ENCODE results near the gene PRAMEF15. TPM values are rescaled to one million over a fixed set of nuclear protein-coding genes. Genes with fewer than 3 reads are reported as not detected.
"Not testable (repeated sequence)": the region's sequence is repeated elsewhere in the genome, so short reads cannot be mapped to it uniquely, and the experiment has no call there.

PRAMEF15 gene
- total RNA-seq, 1 experiment from 2014 or later, result not detected

DNA sequence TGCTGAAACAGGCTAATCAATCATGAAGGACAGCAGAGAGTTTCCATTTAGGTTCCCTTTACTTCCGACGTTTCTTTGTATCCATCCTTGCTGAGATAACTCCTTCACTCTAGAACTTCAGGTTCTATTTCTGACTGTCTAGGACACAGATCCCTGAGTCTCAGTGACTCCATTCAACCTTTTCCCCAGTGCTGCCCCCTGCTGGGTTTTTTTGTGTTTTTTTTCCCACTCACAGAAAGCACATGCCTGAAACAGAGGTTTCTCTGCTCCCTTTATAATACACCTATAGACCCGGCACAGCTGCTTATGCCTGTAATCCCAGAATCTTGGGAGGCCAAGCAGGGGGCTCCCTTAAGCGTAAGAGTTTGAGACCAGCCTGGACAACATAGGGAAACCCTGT lies 53.2 kb downstream of the PRAMEF15 start:
- not testable (repeated sequence) for H3K79me1 ChIP-seq (ENCODE audit: insufficient read depth, low read depth, low read length, poor library complexity, severe bottlenecking); H4K91ac ChIP-seq (ENCODE audit: insufficient read length, low read depth, low read length); H2BK12ac ChIP-seq (ENCODE audit: insufficient read length, low read depth, low read length); H4K20me1 ChIP-seq (ENCODE audit: control insufficient read depth, insufficient read depth, insufficient read length); H3K4me1 ChIP-seq (ENCODE audit: insufficient read depth, low read length); H3K27me3 ChIP-seq (ENCODE audit: insufficient read depth, low read length); H3T11ph ChIP-seq (ENCODE audit: low read length); H2BK5ac ChIP-seq (ENCODE audit: insufficient read length, low read length); H2BK15ac ChIP-seq (ENCODE audit: low read depth, low read length); H2BK20ac ChIP-seq (ENCODE audit: low read depth, low read length, poor library complexity, severe bottlenecking); H2AK5ac ChIP-seq (ENCODE audit: insufficient read length, low read length); H3K4ac ChIP-seq (ENCODE audit: low read depth, low read length); H3K23ac ChIP-seq (ENCODE audit: insufficient read length, low read depth, low read length); H3K27ac Mint-ChIP-seq; H3K23me2 ChIP-seq (ENCODE audit: insufficient read length, low read depth, low read length, poor library complexity, severe bottlenecking); H3K4me3 Mint-ChIP-seq; H3K27me3 Mint-ChIP-seq (ENCODE audit: low read depth); H3K79me2 ChIP-seq (ENCODE audit: insufficient read depth, low read length); H4K5ac ChIP-seq (ENCODE audit: insufficient read length, low read depth, low read length); H3K18ac ChIP-seq (ENCODE audit: insufficient read length, low read depth, low read length); H4K8ac ChIP-seq (replicated peaks; ENCODE audit: insufficient read length, low read depth, low read length); DNase-seq; H2BK120ac ChIP-seq (ENCODE audit: low read depth, low read length, poor library complexity, severe bottlenecking); H3K4me1 Mint-ChIP-seq; H3K4me2 ChIP-seq (ENCODE audit: insufficient read depth, insufficient read length, low read length); H2AFZ ChIP-seq (ENCODE audit: low read length); H3K9ac ChIP-seq (ENCODE audit: extremely low read depth, insufficient read length, low read length); H3K56ac ChIP-seq (ENCODE audit: insufficient read length, low read depth, low read length); H3K27ac ChIP-seq (ENCODE audit: insufficient read length, low read depth, low read length); H3K14ac ChIP-seq (ENCODE audit: insufficient read depth, low read length)
- H3K9me3 Mint-ChIP-seq, result peaks cover 55 to 70% of the 10 kb centered on the region in 2 experiments
- peaks cover 0 to 17% (median 5%) of the 10 kb centered on the region in 3 experiments; a peak in 5 of 7 replicates for H3K36me3 Mint-ChIP-seq (ENCODE audit: insufficient read depth in 1 of 3, low read depth in 3 of 3)
- WGBS (ENCODE audit: extremely low coverage, insufficient read length, low lambda C conversion rate), result no CpG with 5 or more reads among the region's 4 CpGs
- H3K9me3 ChIP-seq (ENCODE audit: control insufficient read depth, low read depth, low read length), result peaks cover 32% of the 10 kb centered on the region

Other genes with a start within 250 kb of the PRAMEF15 start
- gene PRAMEF25, start 244.8 kb upstream of the PRAMEF15 start, total RNA-seq (2021), result not detected in 2 replicates
- gene HNRNPCL2, start 198.7 kb upstream of the PRAMEF15 start, total RNA-seq (2021), result not detected in 2 replicates
- gene PRAMEF26, start 159.6 kb upstream of the PRAMEF15 start, total RNA-seq (2021), result not detected in 2 replicates
- gene HNRNPCL4, start 149.9 kb upstream of the PRAMEF15 start, total RNA-seq (2021), result not detected in 2 replicates
- gene PRAMEF9, start 143.7 kb upstream of the PRAMEF15 start, total RNA-seq (2021), result not detected in 2 replicates
- gene PRAMEF13, start 114.2 kb upstream of the PRAMEF15 start, total RNA-seq (2021), result not detected in 2 replicates
- not detected in 2 replicates for gene PRAMEF18, start 89.4 kb upstream of the PRAMEF15 start, total RNA-seq (2021)
- gene PRAMEF5, start 61.4 kb upstream of the PRAMEF15 start, total RNA-seq (2021), result not detected in 2 replicates
- not detected in 2 replicates for gene PRAMEF8, start 30.4 kb upstream of the PRAMEF15 start, total RNA-seq (2021)
- gene PRAMEF33, start 12.0 kb upstream of the PRAMEF15 start, total RNA-seq (2021), result not detected in 2 replicates
- not detected in 2 replicates for gene PRAMEF14, start 31.6 kb downstream of the PRAMEF15 start, total RNA-seq (2021)
- not detected in 2 replicates for gene PRAMEF19, start 56.4 kb downstream of the PRAMEF15 start, total RNA-seq (2021)
- gene PRAMEF17, start 74.1 kb downstream of the PRAMEF15 start, total RNA-seq (2021), result not detected in 2 replicates
- gene PRAMEF20, start 94.9 kb downstream of the PRAMEF15 start, total RNA-seq (2021), result not detected in 2 replicates
- gene LRRC38, start 198.4 kb downstream of the PRAMEF15 start, total RNA-seq (2021), result 0.72 and 0.86 TPM in 2 replicates

Measured in H9 (cell line).